ENCODE measurements around the gene TOP3A.

Gene TOP3A

DNA sequence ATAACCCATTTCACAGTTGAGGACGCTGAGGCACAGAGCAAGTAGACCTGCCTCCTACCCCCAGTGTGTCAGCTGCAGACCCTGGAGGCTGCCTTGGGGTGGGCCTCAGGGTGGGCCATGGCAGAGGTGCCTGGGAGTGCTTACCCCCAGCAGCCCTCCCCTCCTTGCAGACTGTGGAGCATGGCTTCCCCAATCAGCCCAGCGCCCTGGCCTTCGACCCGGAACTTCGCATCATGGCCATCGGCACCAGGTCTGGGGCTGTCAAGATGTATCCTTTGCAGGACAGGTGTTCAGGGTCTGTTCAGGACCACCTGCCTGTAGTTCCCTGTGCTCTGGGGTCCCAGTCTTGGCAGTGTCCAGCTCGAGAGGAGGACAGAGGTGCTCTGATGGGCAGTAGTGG is 85.0 kb downstream of the TOP3A start:
- Mint-ChIP-seq H3K9me3 (no peaks in the 10 kb centered on the region), H3K4me3 (no peak overlapping the region), H3K27me3 (no peaks in the 10 kb centered on the region), H3K36me3 (ENCODE audit: low read depth) (peaks cover 19% of the 10 kb centered on the region), H3K4me1 (ENCODE audit: low read depth) (peaks cover 30% of the 10 kb centered on the region), H3K27ac (no peak overlapping the region)
- DNase-seq, result no peak

DNA sequence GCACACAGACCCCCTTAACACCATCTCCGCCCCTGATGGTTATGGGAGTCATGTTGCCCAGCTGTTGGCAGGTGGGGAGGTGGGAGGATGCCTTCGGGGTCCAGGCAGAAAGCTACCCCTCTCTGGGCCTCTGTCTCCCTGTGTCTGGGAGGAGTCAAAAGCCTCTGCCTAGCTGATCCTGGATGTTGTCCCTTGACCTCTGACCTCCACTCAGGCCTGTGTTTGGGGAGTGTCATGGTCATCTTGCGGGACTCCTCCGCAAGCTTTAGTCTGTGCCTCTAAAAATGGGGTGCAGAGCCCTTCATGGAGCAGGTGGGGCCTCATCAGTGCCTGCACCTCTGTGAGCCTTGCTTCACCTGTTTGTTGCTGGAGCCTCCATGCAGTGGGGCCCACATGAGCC is 85.5 kb downstream of the TOP3A start:
- Mint-ChIP-seq H3K27me3 (no peaks in the 10 kb centered on the region), H3K4me3 (no peak overlapping the region), H3K36me3 (ENCODE audit: low read depth) (peaks cover 14% of the 10 kb centered on the region), H3K27ac (no peak overlapping the region), H3K4me1 (ENCODE audit: low read depth) (peaks cover 30% of the 10 kb centered on the region), H3K9me3 (no peaks in the 10 kb centered on the region)
- no peak for DNase-seq

DNA sequence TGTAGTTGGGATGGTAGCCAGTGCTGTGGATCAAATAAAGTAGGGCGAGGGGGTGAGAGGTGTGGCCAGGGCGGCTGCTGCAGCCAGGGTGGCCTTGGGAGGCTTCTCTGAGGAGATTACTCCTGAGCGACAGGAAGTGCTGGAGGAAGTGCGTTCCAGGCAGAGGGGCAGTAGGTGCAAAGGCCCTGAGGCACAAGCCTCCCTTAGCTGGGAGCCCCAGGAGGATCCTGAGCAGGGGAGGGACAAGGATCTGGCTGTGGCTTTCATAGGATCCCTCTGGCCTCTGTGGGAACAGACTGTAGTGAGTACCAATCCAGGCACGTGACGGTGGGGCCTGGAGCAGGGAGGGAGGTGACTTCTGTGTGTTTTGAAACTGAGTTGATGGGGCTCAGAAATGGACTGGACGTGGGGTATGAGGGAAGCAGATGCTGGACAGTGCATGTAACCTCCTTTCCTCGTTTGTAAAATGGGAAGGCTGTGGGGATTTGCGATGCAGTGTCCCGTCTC is 86.6 kb downstream of the TOP3A start:
- Mint-ChIP-seq H3K4me1 (ENCODE audit: low read depth) (peaks cover 30% of the 10 kb centered on the region), H3K9me3 (no peaks in the 10 kb centered on the region), H3K27me3 (no peaks in the 10 kb centered on the region), H3K27ac (no peak overlapping the region), H3K4me3 (no peak overlapping the region), H3K36me3 (ENCODE audit: low read depth) (peaks cover 10% of the 10 kb centered on the region)
- DNase-seq, result no peak

DNA sequence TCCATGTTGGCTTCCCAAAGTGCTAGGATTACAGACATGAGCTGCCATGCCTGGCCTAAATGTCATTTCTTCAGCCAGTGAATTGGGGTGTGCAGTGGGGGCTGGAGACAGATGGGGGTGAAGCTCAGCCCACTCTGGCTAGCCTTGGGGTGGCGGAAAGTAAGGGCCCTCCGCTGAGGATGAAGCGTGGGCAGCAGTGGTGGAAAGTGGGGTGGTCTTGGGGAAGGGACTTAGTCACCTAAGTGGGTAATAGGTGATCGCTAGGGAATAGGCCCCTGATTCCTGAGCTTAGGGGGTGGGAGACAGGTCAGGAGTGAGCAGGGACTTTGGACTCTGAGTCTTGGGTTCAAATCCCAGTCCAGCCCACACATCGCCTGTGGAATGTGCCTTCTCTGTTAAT is 87.2 kb downstream of the TOP3A start:
- DNase-seq, result no peak
- Mint-ChIP-seq H3K9me3 (no peaks in the 10 kb centered on the region), H3K27me3 (no peaks in the 10 kb centered on the region), H3K4me3 (no peak overlapping the region), H3K36me3 (ENCODE audit: low read depth) (peaks cover 10% of the 10 kb centered on the region), H3K4me1 (ENCODE audit: low read depth) (peaks cover 30% of the 10 kb centered on the region), H3K27ac (no peak overlapping the region)

DNA sequence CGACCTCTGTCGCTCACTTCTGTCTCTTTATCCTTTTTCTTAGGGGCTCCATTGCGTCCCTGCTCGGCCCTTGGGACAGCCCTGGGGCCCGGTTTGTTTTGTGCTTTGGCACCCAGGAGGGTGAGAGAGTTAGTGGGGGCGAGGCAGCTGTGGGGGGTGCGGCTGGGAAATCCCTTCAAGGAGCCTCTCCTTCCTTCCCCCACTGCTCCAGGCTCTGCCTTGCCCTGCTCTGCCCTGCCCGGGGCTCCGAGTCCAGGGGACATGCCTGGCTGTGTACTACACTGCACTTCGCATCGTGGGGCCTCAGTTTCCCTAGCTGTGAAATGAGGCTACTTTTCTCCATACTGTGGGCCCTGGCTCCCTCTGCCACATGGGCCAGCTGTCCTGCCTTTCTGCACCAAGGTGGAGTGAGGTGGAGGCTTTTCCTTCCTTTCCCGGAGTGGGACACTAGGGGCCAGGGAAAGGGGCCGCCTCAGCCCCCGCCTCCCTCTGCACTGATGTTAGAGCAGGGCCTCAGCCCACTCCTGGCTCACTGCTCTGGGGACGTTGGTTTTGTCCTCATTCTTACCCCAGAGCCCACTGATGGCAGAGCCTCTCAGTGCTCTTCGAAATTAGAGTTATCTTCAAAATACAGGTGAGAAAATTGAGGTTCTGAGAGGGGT is 88.4 kb downstream of the TOP3A start:
- H3K4me3 Mint-ChIP-seq, result peak overlapping the region; percentile 88
- H3K27me3 Mint-ChIP-seq, result no peaks in the 10 kb centered on the region
- H3K4me1 Mint-ChIP-seq (ENCODE audit: low read depth), result peaks cover 30% of the 10 kb centered on the region
- no peak for DNase-seq
- peak overlapping the region; percentile 88 for H3K27ac Mint-ChIP-seq
- H3K36me3 Mint-ChIP-seq (ENCODE audit: low read depth), result peaks cover 3% of the 10 kb centered on the region
- no peaks in the 10 kb centered on the region for H3K9me3 Mint-ChIP-seq

DNA sequence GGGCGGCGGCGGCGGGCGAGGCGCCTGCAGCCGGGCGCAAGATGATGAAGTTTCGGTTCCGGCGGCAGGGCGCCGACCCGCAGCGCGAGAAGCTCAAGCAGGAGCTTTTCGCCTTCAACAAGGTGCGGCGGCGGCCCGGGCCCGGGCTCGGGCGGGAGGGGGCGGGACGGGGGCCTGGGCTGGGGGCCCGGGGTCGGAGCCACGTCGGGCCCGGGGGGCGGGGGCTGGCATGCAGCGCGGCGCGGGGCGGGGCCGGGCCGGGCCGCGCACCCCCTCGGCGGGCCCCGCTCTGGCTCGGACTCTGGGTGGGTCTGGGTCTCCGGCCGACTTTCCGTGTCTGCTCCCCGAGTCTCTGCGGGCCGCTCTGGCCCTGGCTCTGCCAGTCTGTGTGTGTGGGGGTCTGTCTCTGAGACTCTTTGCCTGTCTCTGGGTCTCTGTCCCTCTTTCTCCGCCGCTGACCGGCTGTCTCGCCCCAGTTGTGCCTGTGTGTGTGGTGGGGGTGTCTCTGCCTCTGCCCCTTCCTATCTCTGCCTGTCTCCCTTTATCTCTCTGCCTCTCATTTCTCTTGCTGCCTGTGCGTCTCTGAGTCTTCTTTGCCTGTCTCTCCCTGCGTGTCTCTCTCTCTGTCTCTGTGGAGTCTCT is 89.0 kb downstream of the TOP3A start:
- peaks cover 30% of the 10 kb centered on the region for H3K4me1 Mint-ChIP-seq (ENCODE audit: low read depth)
- H3K9me3 Mint-ChIP-seq, result no peaks in the 10 kb centered on the region
- H3K4me3 Mint-ChIP-seq, result peak overlapping the region; percentile 88
- peak overlapping the region; percentile 88 for H3K27ac Mint-ChIP-seq
- no peaks in the 10 kb centered on the region for H3K27me3 Mint-ChIP-seq
- peaks cover 3% of the 10 kb centered on the region for H3K36me3 Mint-ChIP-seq (ENCODE audit: low read depth)
- no peak for DNase-seq

DNA sequence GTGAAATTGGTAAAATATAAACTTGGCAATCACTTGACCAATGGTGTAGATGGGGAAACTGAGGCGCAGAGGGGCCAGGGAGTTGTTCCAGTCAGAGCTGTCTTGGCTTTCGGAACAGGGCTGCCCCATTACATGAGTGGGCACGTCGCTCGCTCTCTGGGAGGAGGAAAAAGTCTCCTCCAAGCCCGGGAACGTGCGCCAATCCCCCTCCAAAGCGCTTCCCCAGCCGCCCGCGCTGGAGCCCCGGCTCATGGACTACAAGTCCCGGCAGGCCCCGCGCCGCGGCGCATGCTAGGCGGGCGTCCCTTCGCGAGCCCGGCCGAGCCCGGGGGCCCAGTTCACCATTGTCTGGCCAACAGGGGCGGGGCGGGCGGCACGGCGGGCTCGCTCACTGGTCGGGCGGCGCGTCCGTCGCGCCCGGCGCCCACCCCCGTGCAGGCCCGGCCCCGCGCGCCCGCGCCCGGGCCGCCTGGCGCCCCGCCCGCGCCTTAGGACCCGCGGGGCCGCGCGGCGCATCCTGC is 89.6 kb downstream of the TOP3A start, which contains the start of gene LLGL1:
TSS of gene LLGL1 (plus strand) at position 515 of the 521 bp plus-strand sequence. CDS start 48 bp downstream, outside the sequence.
- Mint-ChIP-seq H3K9me3 (no peaks in the 10 kb centered on the region), H3K4me3 (peak within 1 kb of the TSS; percentile 88), H3K36me3 (ENCODE audit: low read depth) (peaks cover 3% of the 10 kb centered on the region), H3K27ac (peak within 1 kb of the TSS; percentile 88), H3K27me3 (no peaks in the 10 kb centered on the region), H3K4me1 (ENCODE audit: low read depth) (peaks cover 30% of the 10 kb centered on the region)
- DNase-seq, result peak; percentile 97

DNA sequence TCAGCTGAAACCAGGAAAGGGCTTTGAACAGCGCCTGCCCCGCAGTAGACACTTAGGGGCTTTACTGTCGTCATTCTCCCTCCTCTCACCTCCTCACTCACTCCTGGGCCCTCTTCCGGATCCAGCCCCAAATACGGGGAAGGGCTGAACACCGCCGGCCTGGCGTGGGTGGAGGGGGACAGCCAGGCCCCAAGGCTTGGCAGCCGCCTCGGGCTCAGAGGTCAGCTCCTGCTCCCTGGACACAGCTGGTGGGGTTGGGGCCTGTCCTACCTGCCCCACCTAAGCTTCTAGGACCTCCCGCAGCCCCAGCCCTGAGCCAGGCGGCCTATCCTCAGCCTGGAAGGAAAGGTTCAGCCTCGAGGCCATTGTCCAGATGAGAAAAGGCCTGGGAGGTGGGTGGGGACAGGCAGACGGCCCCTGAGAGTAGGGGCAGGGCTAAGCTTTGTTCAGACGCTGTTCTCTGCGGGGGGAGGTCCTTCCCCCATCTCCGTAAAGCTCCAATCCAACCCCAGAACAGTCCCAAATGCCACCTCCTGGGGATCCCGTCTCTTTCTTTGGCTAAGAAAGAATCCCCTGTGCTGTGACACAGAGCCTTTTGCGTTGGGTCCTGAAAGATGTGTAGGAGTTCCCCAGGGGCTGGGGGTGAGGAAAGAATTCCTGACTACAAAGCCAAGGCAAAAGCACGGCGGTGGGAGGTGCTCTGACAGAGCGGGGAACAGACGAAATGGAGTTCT is 90.2 kb downstream of the TOP3A start:
- Mint-ChIP-seq H3K9me3 (no peaks in the 10 kb centered on the region), H3K27me3 (no peaks in the 10 kb centered on the region), H3K4me3 (peak overlapping the region; percentile 68), H3K27ac (peak overlapping the region; percentile 33), H3K4me1 (ENCODE audit: low read depth) (peaks cover 30% of the 10 kb centered on the region), H3K36me3 (ENCODE audit: low read depth) (peaks cover 3% of the 10 kb centered on the region)
- DNase-seq, result no peak

DNA sequence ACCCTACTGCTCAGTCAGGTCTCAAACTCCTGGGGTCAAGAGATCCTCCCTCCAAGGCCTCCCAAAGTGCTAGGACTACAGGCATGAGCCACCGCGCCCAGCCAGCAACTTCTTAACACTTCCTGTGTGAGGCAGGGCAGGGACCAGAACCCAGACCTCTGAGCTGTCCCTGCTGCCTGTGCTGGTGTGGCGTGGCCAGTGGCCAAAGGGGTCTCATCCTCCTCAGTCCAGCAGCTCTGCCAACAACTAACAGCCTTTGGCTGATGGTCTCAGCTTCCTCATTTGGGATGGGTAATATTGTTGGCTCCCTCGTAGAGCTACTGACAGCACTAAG is 90.8 kb downstream of the TOP3A start:
- H3K9me3 Mint-ChIP-seq, result no peaks in the 10 kb centered on the region
- no peak overlapping the region for H3K4me3 Mint-ChIP-seq
- peaks cover 3% of the 10 kb centered on the region for H3K36me3 Mint-ChIP-seq (ENCODE audit: low read depth)
- no peak for DNase-seq
- no peaks in the 10 kb centered on the region for H3K27me3 Mint-ChIP-seq
- no peak overlapping the region for H3K27ac Mint-ChIP-seq
- peaks cover 30% of the 10 kb centered on the region for H3K4me1 Mint-ChIP-seq (ENCODE audit: low read depth)

Measured in activated T-cell treated with anti-CD3 and anti-CD28 coated beads, Interleukin-2, amount 50 U/mL, for 24 hours (primary cell).